GM23338 (cell line): Measurements from ENCODE around the gene GOLT1A. TPM values are rescaled to one million over a fixed set of nuclear protein-coding genes. Genes with fewer than 3 reads are reported as not detected.

ENCODE experiments used
- ATAC-seq: fragments of 200-7000 bp; cut with Tn5 transposase; 3 replicates; pipeline ENCODE4 v1.9.1; 2020
- DNase-seq: peaks from one replicate; pipeline ENCODE4 v3.0.0-alpha.2; 2015; ENCODE audit warnings: low spot score
- H2AFZ ChIP-seq: fragments of 200-600 bp; sonication (generic); 2 replicates; pipeline ENCODE4 v1.8.0; 2016; ENCODE audit warnings: antibody characterized with exemption, mild to moderate bottlenecking, moderate library complexity
- H3F3A ChIP-seq: fragments of 200-600 bp; sonication (generic); replicated peaks from 2 replicates; pipeline ENCODE4 v1.8.0; 2017; ENCODE audit warnings: antibody characterized with exemption, mixed run types, low read depth
- H3K27ac ChIP-seq: fragments of 200-600 bp; sonication (generic); 2 replicates; pipeline ENCODE4 v1.6.1; 2016; ENCODE audit warnings: low read depth
- H3K27me3 ChIP-seq: fragments of 200-600 bp; sonication (generic); 2 replicates; pipeline ENCODE4 v1.8.0; 2016; ENCODE audit warnings: mild to moderate bottlenecking, mixed run types, moderate library complexity; ENCODE audit not compliant: insufficient read depth
- H3K36me3 ChIP-seq: fragments of 200-600 bp; sonication (generic); 2 replicates; pipeline ENCODE4 v1.8.0; 2016; ENCODE audit warnings: mild to moderate bottlenecking; ENCODE audit not compliant: insufficient read depth
- H3K4me1 ChIP-seq: fragments of 200-600 bp; sonication (generic); 2 replicates; pipeline ENCODE4 v1.8.0; 2016; ENCODE audit warnings: mild to moderate bottlenecking, moderate library complexity; ENCODE audit not compliant: insufficient read depth
- H3K4me2 ChIP-seq: fragments of 200-600 bp; sonication (generic); 2 replicates; pipeline ENCODE4 v1.7.1; 2017; ENCODE audit warnings: mixed run types
- H3K4me3 ChIP-seq: fragments of 200-600 bp; sonication (generic); 2 replicates; pipeline ENCODE4 v1.6.1; 2016; ENCODE audit warnings: mixed run types
- H3K79me2 ChIP-seq: fragments of 200-600 bp; sonication (generic); replicated peaks from 2 replicates; pipeline ENCODE4 v1.8.0; 2017; ENCODE audit warnings: mild to moderate bottlenecking; ENCODE audit not compliant: insufficient read depth
- H3K9me2 ChIP-seq: fragments of 200-600 bp; sonication (generic); 2 replicates; pipeline ENCODE4 v1.8.0; 2017; ENCODE audit not compliant: insufficient read depth
- H4K20me1 ChIP-seq: fragments of 200-600 bp; sonication (generic); replicated peaks from 2 replicates; pipeline ENCODE4 v1.8.0; 2017; ENCODE audit warnings: mild to moderate bottlenecking; ENCODE audit not compliant: insufficient read depth
- H3K27ac Mint-ChIP-seq: 2 replicates; pipeline ENCODE4 v1.8.0; 2020; ENCODE audit warnings: inconsistent platforms, mild to moderate bottlenecking, moderate library complexity, mixed read lengths
- H3K27me3 Mint-ChIP-seq: 3 replicates; pipeline ENCODE4 v1.8.0; 2022; ENCODE audit warnings: low read depth, mild to moderate bottlenecking, moderate library complexity, mixed read lengths, inconsistent platforms; ENCODE audit not compliant: insufficient read depth, poor library complexity
- H3K36me3 Mint-ChIP-seq: 3 replicates; pipeline ENCODE4 v1.8.0; 2021; ENCODE audit warnings: low read depth, mild to moderate bottlenecking, inconsistent platforms, moderate library complexity, mixed read lengths
- H3K4me1 Mint-ChIP-seq: 3 replicates; pipeline ENCODE4 v1.8.0; 2020; ENCODE audit warnings: mild to moderate bottlenecking, inconsistent platforms, mixed read lengths
- H3K4me3 Mint-ChIP-seq: 3 replicates; pipeline ENCODE4 v1.8.0; 2021; ENCODE audit warnings: moderate library complexity, mild to moderate bottlenecking, inconsistent platforms, mixed read lengths
- H3K9me3 Mint-ChIP-seq: 3 replicates; pipeline ENCODE4 v1.8.0; 2020; ENCODE audit warnings: moderate library complexity, mild to moderate bottlenecking, inconsistent platforms, mixed read lengths
- CREB1 ChIP-seq: fragments of 250-450 bp; sonication (Bioruptor Pico); IDR thresholded peaks from 2 replicates; pipeline ENCODE4 v1.5.0; 2020; ENCODE audit warnings: low read depth, mild to moderate bottlenecking, moderate library complexity
- CTCF ChIP-seq, 2 experiments: fragments of 200-600 bp in 1 of 2; sonication (generic) in 1 of 2; conservative IDR thresholded peaks; 2 replicates each; pipeline versions ENCODE4 v1.5.1 to v1.6.1; 2016 to 2017; ENCODE audit warnings: antibody characterized with exemption in 2 of 2, low read depth in 2 of 2, mild to moderate bottlenecking in 2 of 2, moderate library complexity in 1 of 2
- ETS1 ChIP-seq: IDR thresholded peaks from 2 replicates; pipeline ENCODE4 v1.6.1; 2016; ENCODE audit warnings: antibody characterized with exemption
- EZH2 ChIP-seq: fragments of 200-600 bp; sonication (generic); IDR thresholded peaks from one replicate; pipeline ENCODE4 v1.8.0; 2017; ENCODE audit warnings: antibody characterized with exemption, mild to moderate bottlenecking, low read depth; ENCODE audit not compliant: unreplicated experiment
- NANOG ChIP-seq: IDR thresholded peaks from 2 replicates; pipeline ENCODE4 v1.6.1; 2016; ENCODE audit warnings: antibody characterized with exemption, borderline replicate concordance
- POLR2AphosphoS5 ChIP-seq: IDR thresholded peaks from 2 replicates; pipeline ENCODE4 v1.6.1; 2016; ENCODE audit warnings: antibody characterized with exemption, low read depth
- REST ChIP-seq: IDR thresholded peaks from one replicate; pipeline ENCODE4 v1.6.1; 2018; ENCODE audit warnings: antibody characterized with exemption; ENCODE audit not compliant: unreplicated experiment
- STAT1 ChIP-seq: IDR thresholded peaks from one replicate; pipeline ENCODE4 v1.6.1; 2016; ENCODE audit warnings: antibody characterized with exemption; ENCODE audit not compliant: unreplicated experiment
- ZNF114 ChIP-seq: fragments of 250-450 bp; sonication (Bioruptor Pico); IDR thresholded peaks from 2 replicates; pipeline ENCODE4 v1.5.0; 2020; ENCODE audit warnings: mild to moderate bottlenecking, moderate library complexity
- ZNF462 ChIP-seq: fragments of 250-450 bp; sonication (Bioruptor Pico); IDR thresholded peaks from 2 replicates; pipeline ENCODE4 v1.5.0; 2020; ENCODE audit warnings: mild to moderate bottlenecking, moderate library complexity
- polyA plus RNA-seq: library from polyadenylated mRNA; unstranded; fragments of >200 nt; fragmentation: Nextera tagmentation; extraction: Ambion mirVana; gene quantifications from 2 replicates; pipeline ENCODE4 v1.2.1, GENCODE V29; 2016
- total RNA-seq: library from RNA; depleted of rRNA; stranded (reverse); fragments of >200 nt; shearing (Covaris generic); gene quantifications from 2 replicates; pipeline ENCODE4 v1.2.3, GENCODE V29; 2014

The GOLT1A gene
- total and polyA plus RNA-seq, 2 experiments from 2014 or later = 3.0 to 7.2 TPM

- peak; percentile 22; the same call in 2 of the 3 replicates for ATAC-seq
- Mint-ChIP-seq H3K4me1 (peaks cover 10% of the 10 kb centered on the region), H3K9me3 (no peaks in the 10 kb centered on the region), H3K36me3 (peaks cover 17% of the 10 kb centered on the region), H3K4me3 (no peak overlapping the region), H3K27ac (no peak overlapping the region; the same call in 1 of the 2 replicates), H3K27me3 (peaks cover 10% of the 10 kb centered on the region)
- no peaks in the 10 kb centered on the region for H3K9me2 ChIP-seq
- no peaks in the 10 kb centered on the region for H3K4me1 ChIP-seq
- TF ChIP-seq ETS1 (no peak), STAT1 (no peak), ZNF462 (CRISPR knock-in tag) (no peak), CTCF (conservative IDR thresholded peaks at IDR 0.05; ENCODE audit: low read depth in 2 of 2) (no peak), NANOG (no peak), REST (no peak), POLR2AphosphoS5 (no peak), ZNF114 (no peak), EZH2 (no peak), CREB1 (no peak)
- H3K79me2 ChIP-seq = no peaks in the 10 kb centered on the region
- no peak overlapping the region for H3K27ac ChIP-seq
- no peaks in the 10 kb centered on the region for H3K27me3 ChIP-seq
- no peaks in the 10 kb centered on the region for H3F3A ChIP-seq
- H3K4me3 ChIP-seq = no peak overlapping the region
- no peak for DNase-seq
- no peaks in the 10 kb centered on the region for H4K20me1 ChIP-seq
- no peak overlapping the region for H3K4me2 ChIP-seq
- H3K36me3 ChIP-seq = no peaks in the 10 kb centered on the region
- H2AFZ ChIP-seq = no peak overlapping the region
Measured at GRCh38 chr1:204261746-204262505, 48.1 kb upstream of the GOLT1A start.
